D721Med (cell line): ENCODE results near the gene GNG12.

ENCODE experiments used
- DNase-seq: peaks from one replicate; pipeline ENCODE4 v3.0.0; 2011; ENCODE audit warnings: low spot score; ENCODE audit not compliant: insufficient read length
- FAIRE-seq: peaks from 2 replicates; lab custom pipeline; 2011; peaks lifted over from hg19 to GRCh38; lab: Jason Lieb, UNC
- CTCF ChIP-seq: IDR thresholded peaks from 2 replicates; pipeline ENCODE4 v1.5.1; 2012; ENCODE audit warnings: mild to moderate bottlenecking, control low read depth; ENCODE audit not compliant: insufficient read depth; ENCODE audit errors: missing control alignments

Gene GNG12

GRCh38 chr1:67824766-67825165 lies 8.5 kb downstream of the GNG12 start:
- no peak for DNase-seq
- no peak for FAIRE-seq
- no peak for TF ChIP-seq CTCF

DNA sequence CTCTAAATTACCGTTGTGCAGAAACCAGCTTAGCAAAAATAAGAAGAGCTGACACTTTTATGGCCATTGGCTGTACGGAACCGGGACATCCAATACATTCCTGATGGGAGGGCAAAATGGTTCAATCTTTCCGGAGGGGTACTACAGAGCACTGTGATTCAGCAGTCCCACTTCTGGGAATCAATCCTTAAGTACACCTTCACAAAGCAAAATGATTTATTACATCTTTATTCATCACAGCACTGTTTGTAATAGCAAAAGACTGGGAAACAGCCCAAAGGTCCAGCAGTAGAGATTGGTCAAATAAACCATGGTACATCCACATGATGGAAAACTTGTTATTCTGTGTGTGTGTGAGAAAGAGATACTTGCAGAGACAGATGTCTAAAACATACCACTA lies 9.7 kb downstream of the GNG12 start:
- TF ChIP-seq CTCF: no peak
- no peak for DNase-seq
- FAIRE-seq: no peak

DNA sequence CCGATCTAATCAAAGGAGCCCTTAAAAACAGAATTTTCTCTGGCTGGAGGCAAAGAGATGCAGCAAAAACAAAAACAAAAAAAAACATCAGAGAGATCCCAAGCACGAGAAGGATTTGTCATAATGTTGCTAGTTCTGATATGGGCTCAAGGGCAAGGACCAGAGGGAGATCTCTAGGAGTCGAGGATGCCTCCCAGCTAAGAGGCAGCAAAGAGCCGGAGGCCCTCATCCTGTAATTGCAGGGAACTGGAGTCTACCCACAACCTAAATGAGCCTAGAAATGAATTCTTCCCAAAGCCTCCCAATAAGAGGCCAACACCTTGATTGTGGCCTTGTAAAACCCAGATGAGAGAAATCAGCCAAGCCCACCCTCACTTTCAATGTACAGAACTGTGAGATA lies 12.0 kb downstream of the GNG12 start:
- no peak for FAIRE-seq
- TF ChIP-seq CTCF: no peak
- DNase-seq: no peak

- no peak for TF ChIP-seq CTCF
- FAIRE-seq (no peak), DNase-seq (no peak)
These were observed 14.5 kb downstream of the GNG12 start for GRCh38 chr1:67818725-67819301.

DNA sequence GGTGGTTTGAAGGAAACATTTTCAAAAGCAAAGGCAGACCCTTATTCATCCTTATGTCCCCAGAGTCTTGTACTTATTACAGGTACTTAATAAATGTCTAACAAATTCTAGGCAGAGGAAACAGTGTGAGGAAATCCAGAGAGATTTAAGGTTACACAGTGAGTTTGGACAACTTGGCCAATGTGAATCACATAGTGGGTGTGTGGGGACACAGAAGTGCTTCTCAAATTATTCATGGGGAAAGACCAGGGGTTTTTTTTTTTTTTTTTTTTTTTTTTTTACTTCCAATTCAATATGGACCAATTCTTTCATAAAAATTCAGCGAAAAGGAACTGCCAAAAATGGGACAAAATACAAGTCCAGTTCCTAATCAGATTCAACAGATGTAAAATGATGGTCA lies 15.1 kb downstream of the GNG12 start:
- TF ChIP-seq CTCF: no peak
- no peak for DNase-seq
- FAIRE-seq: no peak

DNA sequence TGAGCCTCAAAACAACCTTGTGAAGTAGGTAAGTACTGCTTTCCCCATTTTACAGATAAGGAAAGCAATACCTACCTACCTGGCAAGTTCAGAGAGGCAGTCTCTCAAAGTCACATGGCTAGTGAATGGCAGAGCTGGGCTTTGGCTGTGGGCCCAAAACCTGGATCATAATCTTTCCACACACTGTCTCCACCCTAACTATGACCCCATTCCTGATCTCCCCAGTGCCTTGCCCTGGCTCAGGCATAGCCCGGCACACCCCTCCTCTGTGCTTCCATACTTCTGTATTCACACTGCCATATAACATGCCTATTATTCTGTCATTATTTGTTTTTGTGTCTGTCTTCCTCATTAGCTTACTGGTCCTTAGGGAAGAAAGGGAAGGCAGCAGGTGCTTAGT lies 15.9 kb downstream of the GNG12 start:
- no peak for FAIRE-seq

DNA sequence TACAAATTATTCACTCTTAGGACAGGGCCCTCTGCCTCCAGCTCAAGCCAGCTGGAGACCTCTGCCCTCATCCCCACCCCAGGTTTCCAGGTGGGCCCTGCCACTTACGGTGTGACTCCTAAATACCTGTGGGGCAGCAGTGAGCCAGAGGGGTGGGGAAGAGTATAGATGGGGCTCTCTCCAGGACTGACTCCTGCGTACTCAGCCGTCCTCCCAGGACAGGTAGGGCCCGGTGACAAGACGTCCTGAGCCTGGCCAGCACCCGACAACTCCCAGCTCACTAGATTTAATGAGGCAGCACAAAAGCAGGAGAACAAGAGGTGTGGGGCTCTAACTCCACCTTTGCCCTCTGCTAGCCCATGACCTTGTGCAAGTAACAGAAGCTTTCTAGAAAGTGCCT lies 16.8 kb downstream of the GNG12 start:
- DNase-seq (no peak), FAIRE-seq (no peak)
- no peak for TF ChIP-seq CTCF

More for the DNA sequence above, 15.9 kb downstream of the GNG12 start:
- DNase-seq: no peak
- no peak for TF ChIP-seq CTCF
